H9 (cell line): ENCODE results near the gene DPYSL3. TPM values are rescaled to one million over a fixed set of nuclear protein-coding genes. Genes with fewer than 3 reads are reported as not detected.

Experiments
- DNase-seq: peaks from one replicate; pipeline ENCODE4 v3.0.0-alpha.2; 2017
- H2AFZ ChIP-seq: one replicate; pipeline ENCODE4 v1.6.1; 2013; ENCODE audit warnings: mild to moderate bottlenecking, low read length, control low read depth, moderate library complexity
- H2AK5ac ChIP-seq: 2 replicates; pipeline ENCODE4 v1.6.1; 2013; ENCODE audit warnings: low read length, control low read depth, mixed read lengths; ENCODE audit not compliant: insufficient read length
- H2BK120ac ChIP-seq: one replicate; pipeline ENCODE4 v1.6.1; 2013; ENCODE audit warnings: low read depth, mild to moderate bottlenecking, low read length, control low read depth, inconsistent platforms; ENCODE audit not compliant: poor library complexity, severe bottlenecking
- H2BK12ac ChIP-seq: 2 replicates; pipeline ENCODE4 v1.6.1; 2013; ENCODE audit warnings: low read length, control low read depth, mixed read lengths, low read depth; ENCODE audit not compliant: insufficient read length
- H2BK15ac ChIP-seq: 2 replicates; pipeline ENCODE4 v1.6.1; 2013; ENCODE audit warnings: low read depth, low read length, control low read depth
- H2BK20ac ChIP-seq: one replicate; pipeline ENCODE4 v1.6.1; 2013; ENCODE audit warnings: low read depth, mild to moderate bottlenecking, low read length, control low read depth, inconsistent platforms; ENCODE audit not compliant: poor library complexity, severe bottlenecking
- H2BK5ac ChIP-seq: 2 replicates; pipeline ENCODE4 v1.6.1; 2013; ENCODE audit warnings: low read length, control low read depth, mixed read lengths; ENCODE audit not compliant: insufficient read length
- H3K14ac ChIP-seq: 2 replicates; pipeline ENCODE4 v1.6.1; 2013; ENCODE audit warnings: low read length, control low read depth; ENCODE audit not compliant: insufficient read depth
- H3K18ac ChIP-seq: 2 replicates; pipeline ENCODE4 v1.6.1; 2013; ENCODE audit warnings: low read depth, mild to moderate bottlenecking, mixed read lengths, low read length, control low read depth; ENCODE audit not compliant: insufficient read length
- H3K23ac ChIP-seq: 2 replicates; pipeline ENCODE4 v1.6.1; 2013; ENCODE audit warnings: low read length, control low read depth, mixed read lengths, low read depth; ENCODE audit not compliant: insufficient read length
- H3K23me2 ChIP-seq: 2 replicates; pipeline ENCODE4 v1.6.1; 2013; ENCODE audit warnings: low read depth, mild to moderate bottlenecking, mixed read lengths, low read length, control low read depth; ENCODE audit not compliant: insufficient read length, poor library complexity, severe bottlenecking
- H3K27ac ChIP-seq: 2 replicates; pipeline ENCODE4 v1.5.1; 2013; ENCODE audit warnings: low read length, control low read depth, mixed read lengths, low read depth; ENCODE audit not compliant: insufficient read length
- H3K27me3 ChIP-seq: 2 replicates; pipeline ENCODE4 v1.6.1; 2013; ENCODE audit warnings: low read length, control low read depth, inconsistent platforms; ENCODE audit not compliant: insufficient read depth
- H3K4ac ChIP-seq: 2 replicates; pipeline ENCODE4 v1.6.1; 2013; ENCODE audit warnings: low read depth, mild to moderate bottlenecking, control low read depth, inconsistent platforms, low read length, moderate library complexity
- H3K4me1 ChIP-seq: 2 replicates; pipeline ENCODE4 v1.6.1; 2013; ENCODE audit warnings: low read length, control low read depth, inconsistent platforms; ENCODE audit not compliant: insufficient read depth
- H3K4me2 ChIP-seq: 2 replicates; pipeline ENCODE4 v1.6.1; 2013; ENCODE audit warnings: low read length, control low read depth, mixed read lengths; ENCODE audit not compliant: insufficient read length, insufficient read depth
- H3K56ac ChIP-seq: 2 replicates; pipeline ENCODE4 v1.6.1; 2013; ENCODE audit warnings: low read depth, mild to moderate bottlenecking, mixed read lengths, low read length, control low read depth; ENCODE audit not compliant: insufficient read length
- H3K79me1 ChIP-seq: 2 replicates; pipeline ENCODE4 v1.6.1; 2013; ENCODE audit warnings: low read depth, mild to moderate bottlenecking, moderate library complexity, low read length, control low read depth, inconsistent platforms; ENCODE audit not compliant: insufficient read depth, poor library complexity, severe bottlenecking
- H3K79me2 ChIP-seq: 2 replicates; pipeline ENCODE4 v1.6.1; 2013; ENCODE audit warnings: low read length, control low read depth, inconsistent platforms; ENCODE audit not compliant: insufficient read depth
- H3K9ac ChIP-seq: 2 replicates; pipeline ENCODE4 v1.6.1; 2013; ENCODE audit warnings: low read length, control low read depth, mixed read lengths; ENCODE audit not compliant: insufficient read length; ENCODE audit errors: extremely low read depth
- H3K9me3 ChIP-seq: one replicate; pipeline ENCODE4 v1.6.1; 2013; ENCODE audit warnings: low read depth, low read length, inconsistent platforms; ENCODE audit not compliant: control insufficient read depth
- H3T11ph ChIP-seq: one replicate; pipeline ENCODE4 v1.6.1; 2013; ENCODE audit warnings: mild to moderate bottlenecking, low read length, control low read depth, inconsistent platforms
- H4K20me1 ChIP-seq: one replicate; pipeline ENCODE4 v1.6.1; 2013; ENCODE audit not compliant: control insufficient read depth, insufficient read length, insufficient read depth
- H4K5ac ChIP-seq: 2 replicates; pipeline ENCODE4 v1.6.1; 2013; ENCODE audit warnings: low read depth, mild to moderate bottlenecking, mixed read lengths, low read length, control low read depth; ENCODE audit not compliant: insufficient read length
- H4K8ac ChIP-seq: replicated peaks from 2 replicates; pipeline ENCODE4 v1.6.1; 2013; ENCODE audit warnings: low read length, control low read depth, mixed read lengths, low read depth; ENCODE audit not compliant: insufficient read length
- H4K91ac ChIP-seq: 2 replicates; pipeline ENCODE4 v1.6.1; 2013; ENCODE audit warnings: low read depth, mild to moderate bottlenecking, moderate library complexity, mixed read lengths, low read length, control low read depth; ENCODE audit not compliant: insufficient read length
- H3K27ac Mint-ChIP-seq, 3 experiments: 2 replicates in 2 of 3; 3 replicates in 1 of 3; pipeline ENCODE4 v1.8.0; 2020 to 2021; ENCODE audit warnings: mixed read lengths in 3 of 3, mild to moderate bottlenecking in 1 of 3, moderate library complexity in 1 of 3
- H3K27me3 Mint-ChIP-seq: 2 replicates; pipeline ENCODE4 v1.8.0; 2021; ENCODE audit warnings: low read depth, mild to moderate bottlenecking, moderate library complexity, mixed read lengths
- H3K36me3 Mint-ChIP-seq, 3 experiments: 2 replicates in 2 of 3; 3 replicates in 1 of 3; pipeline ENCODE4 v1.8.0; 2020 to 2021; ENCODE audit warnings: low read depth in 3 of 3, mixed read lengths in 3 of 3; ENCODE audit not compliant: insufficient read depth in 1 of 3
- H3K4me1 Mint-ChIP-seq, 2 experiments: 2 replicates each; pipeline ENCODE4 v1.8.0; 2020; ENCODE audit warnings: mixed read lengths in 2 of 2
- H3K4me3 Mint-ChIP-seq, 2 experiments: 2 replicates in 1 of 2; 3 replicates in 1 of 2; pipeline ENCODE4 v1.8.0; 2020 to 2021; ENCODE audit warnings: mild to moderate bottlenecking in 2 of 2, mixed read lengths in 2 of 2, moderate library complexity in 1 of 2
- H3K9me3 Mint-ChIP-seq, 2 experiments: 2 replicates in 1 of 2; 3 replicates in 1 of 2; pipeline ENCODE4 v1.8.0; 2020; ENCODE audit warnings: mild to moderate bottlenecking in 2 of 2, mixed read lengths in 2 of 2, moderate library complexity in 1 of 2
- CTCF ChIP-seq: fragments of 200-600 bp; sonication (generic); conservative IDR thresholded peaks from 3 replicates; pipeline ENCODE4 v1.8.0; 2021; ENCODE audit warnings: antibody characterized with exemption, mild to moderate bottlenecking
- WGBS: extraction: QIAGEN DNeasy Blood & Tissue Kit; methylation state at CpG from one replicate; pipeline ENCODE4 v1.1.7; 2013; ENCODE audit warnings: missing lambda C conversion rate, low lambda C conversion rate, mixed read lengths; ENCODE audit not compliant: insufficient read length; ENCODE audit errors: extremely low coverage; 5-methylcytosine and 5-hydroxymethylcytosine counted together
- total RNA-seq: library from RNA; stranded (reverse); gene quantifications from 2 replicates; pipeline ENCODE4 v1.2.1, GENCODE V29; 2021

DPYSL3 gene
- total RNA-seq, 1 experiment from 2014 or later, result 515 TPM

GRCh38 chr5:147544556-147544955 is 34.7 kb upstream of the DPYSL3 start:
- DNase-seq, result no peak
- H4K91ac ChIP-seq, result no peak overlapping the region
- WGBS, result no CpG with 5 or more reads among the region's 5 CpGs

More at GRCh38 chr5:147544556-147544955, 34.7 kb upstream of the DPYSL3 start:
- no peak overlapping the region for H3K9ac ChIP-seq
- H3K23me2 ChIP-seq, result no peaks in the 10 kb centered on the region
- no peaks in the 10 kb centered on the region for H4K20me1 ChIP-seq
- H3K18ac ChIP-seq, result no peak overlapping the region
- H3K9me3 ChIP-seq, result no peaks in the 10 kb centered on the region
- H3K79me1 ChIP-seq, result no peaks in the 10 kb centered on the region
- H3T11ph ChIP-seq, result no peak overlapping the region
- H2BK20ac ChIP-seq, result no peak overlapping the region
- no peaks in the 10 kb centered on the region for H3K4me1 Mint-ChIP-seq
- no peak overlapping the region for H4K8ac ChIP-seq
- no peak overlapping the region for H3K23ac ChIP-seq
- H2BK12ac ChIP-seq, result no peak overlapping the region
- no peak overlapping the region for H3K14ac ChIP-seq
- no peak overlapping the region for H3K4me3 Mint-ChIP-seq
- no peak overlapping the region for H2AFZ ChIP-seq
- no peak overlapping the region for H2BK120ac ChIP-seq
- H3K4me1 ChIP-seq, result no peaks in the 10 kb centered on the region
- H3K79me2 ChIP-seq, result no peaks in the 10 kb centered on the region
- H3K27ac Mint-ChIP-seq, result no peak overlapping the region
- H2BK15ac ChIP-seq, result no peak overlapping the region
- no peaks in the 10 kb centered on the region for H3K27me3 ChIP-seq
- no peak overlapping the region for H2BK5ac ChIP-seq
- H3K4ac ChIP-seq, result no peak overlapping the region
- no peak for TF ChIP-seq CTCF
- peaks cover 0 to 3% of the 10 kb centered on the region in 2 experiments; a peak in 1 of 5 replicates for H3K9me3 Mint-ChIP-seq
- no peak overlapping the region for H3K56ac ChIP-seq
- H3K36me3 Mint-ChIP-seq, result no peaks in the 10 kb centered on the region; a peak in 1 of 7 replicates
- H3K4me2 ChIP-seq, result no peak overlapping the region
- H4K5ac ChIP-seq, result no peak overlapping the region
- H3K27me3 Mint-ChIP-seq, result peaks cover 4% of the 10 kb centered on the region
- H2AK5ac ChIP-seq, result no peak overlapping the region
- no peak overlapping the region for H3K27ac ChIP-seq
